ENCODE results near the gene RTEL1. TPM values are rescaled to one million over a fixed set of nuclear protein-coding genes. Genes with fewer than 3 reads are reported as not detected.
"Not testable (repeated sequence)": the region's sequence is repeated elsewhere in the genome, so short reads cannot be mapped to it uniquely, and the experiment has no call there.

Gene RTEL1
- total RNA-seq, 2 experiments from 2014 or later = 33.6 to 34.8 TPM

- Mint-ChIP-seq H3K27ac (no peak overlapping the region), H3K9me3 (no peaks in the 10 kb centered on the region), H3K36me3 (ENCODE audit: low read depth) (peaks cover 10% of the 10 kb centered on the region), H3K4me3 (no peak overlapping the region), H3K27me3 (ENCODE audit: low read depth) (no peaks in the 10 kb centered on the region), H3K4me1 (ENCODE audit: low read depth) (peaks cover 26% of the 10 kb centered on the region)
- no peak for DNase-seq
- intact Hi-C loops (cut with micrococcal nuclease) = loop anchor here (10.0 kb wide), 1 partner anchor 87 kb away; the partner anchor contains the start of gene PTK6
- CTCF ChIA-PET = no interaction called here
Observed at GRCh38 chr20:63622096-63622495, 36.0 kb upstream of the RTEL1 start.

- intact Hi-C loops (cut with micrococcal nuclease) = loop anchor here (10.0 kb wide), 1 partner anchor 88 kb away; the partner anchor contains the start of gene PTK6
- Mint-ChIP-seq H3K4me1 (ENCODE audit: low read depth) (peaks cover 26% of the 10 kb centered on the region), H3K4me3 (no peak overlapping the region), H3K9me3 (no peaks in the 10 kb centered on the region), H3K27ac (no peak overlapping the region), H3K27me3 (ENCODE audit: low read depth) (no peaks in the 10 kb centered on the region), H3K36me3 (ENCODE audit: low read depth) (peaks cover 8% of the 10 kb centered on the region)
- DNase-seq = no peak
- CTCF ChIA-PET = no interaction called here
Observed at GRCh38 chr20:63622732-63623131, 35.4 kb upstream of the RTEL1 start.

GRCh38 chr20:63624486-63624885 is 33.6 kb upstream of the RTEL1 start:
- peaks cover 14% of the 10 kb centered on the region for H3K36me3 Mint-ChIP-seq (ENCODE audit: low read depth)
- H3K27me3 Mint-ChIP-seq (ENCODE audit: low read depth) = no peaks in the 10 kb centered on the region
- H3K9me3 Mint-ChIP-seq = no peaks in the 10 kb centered on the region
- no peak for DNase-seq
- H3K4me1 Mint-ChIP-seq (ENCODE audit: low read depth) = peaks cover 37% of the 10 kb centered on the region
- peak overlapping the region; percentile 12 for H3K4me3 Mint-ChIP-seq
- CTCF ChIA-PET = interaction anchor here (0.6 kb wide), 1 partner anchor 285 kb away, joined by 3 read pairs; no protein-coding TSS in a partner anchor
- H3K27ac Mint-ChIP-seq = no peak overlapping the region
- intact Hi-C loops (cut with micrococcal nuclease) = loop anchor here (10.0 kb wide), 1 partner anchor 90 kb away; the partner anchor contains the start of gene PTK6

- no peaks in the 10 kb centered on the region for H3K9me3 Mint-ChIP-seq
- H3K36me3 Mint-ChIP-seq (ENCODE audit: low read depth) = peaks cover 16% of the 10 kb centered on the region
- DNase-seq = peak; percentile 35
- CTCF ChIA-PET = interaction anchor here (1.0 kb wide), 1 partner anchor 16 kb away, joined by 3 read pairs; no protein-coding TSS in a partner anchor
- peak overlapping the region; percentile 77 for H3K4me3 Mint-ChIP-seq
- peaks cover 47% of the 10 kb centered on the region for H3K4me1 Mint-ChIP-seq (ENCODE audit: low read depth)
- H3K27ac Mint-ChIP-seq = peak overlapping the region; percentile 89
- no peaks in the 10 kb centered on the region for H3K27me3 Mint-ChIP-seq (ENCODE audit: low read depth)
- intact Hi-C loops (cut with micrococcal nuclease) = loop anchor here (2.0 to 10.0 kb wide), 5 partner anchors 81 to 331 kb away; partner anchors contain the start of genes ARFRP1, LIME1, PTK6 and SLC2A4RG
Observed at GRCh38 chr20:63625771-63626423, 32.2 kb upstream of the RTEL1 start.

- CTCF ChIA-PET = interaction anchor here (1.0 kb wide), 1 partner anchor 15 kb away, joined by 3 read pairs; no protein-coding TSS in a partner anchor
- intact Hi-C loops (cut with micrococcal nuclease) = loop anchor here (1.0 to 10.0 kb wide), 6 partner anchors 9 to 330 kb away; partner anchors contain the start of genes ARFRP1, LIME1, PTK6 and SLC2A4RG
- Mint-ChIP-seq H3K36me3 (ENCODE audit: low read depth) (peaks cover 17% of the 10 kb centered on the region), H3K4me3 (peak within 1 kb of the TSS; percentile 99), H3K27me3 (ENCODE audit: low read depth) (no peaks in the 10 kb centered on the region), H3K27ac (peak within 1 kb of the TSS; percentile 97), H3K9me3 (no peaks in the 10 kb centered on the region), H3K4me1 (ENCODE audit: low read depth) (peaks cover 50% of the 10 kb centered on the region)
- DNase-seq = peak; percentile 70
Observed at GRCh38 chr20:63626424-63627128, 31.5 kb upstream of the RTEL1 start, which contains the start of gene GMEB2. Gene GMEB2, minus strand, starts transcription at chr20:63627101. Its CDS starts 7,704 bp downstream, at chr20:63619397.

- intact Hi-C loops (cut with micrococcal nuclease) = loop anchor here (1.0 to 10.0 kb wide), 6 partner anchors 8 to 330 kb away; partner anchors contain the start of genes ARFRP1, LIME1, PTK6 and SLC2A4RG
- CTCF ChIA-PET = interaction anchor here (1.1 kb wide), 1 partner anchor 90 kb away, joined by 4 read pairs; the partner anchor contains the start of gene PTK6
- H3K36me3 Mint-ChIP-seq (ENCODE audit: low read depth) = peaks cover 17% of the 10 kb centered on the region
- peak overlapping the region; percentile 74 for H3K27ac Mint-ChIP-seq
- no peaks in the 10 kb centered on the region for H3K9me3 Mint-ChIP-seq
- H3K4me1 Mint-ChIP-seq (ENCODE audit: low read depth) = peaks cover 52% of the 10 kb centered on the region
- H3K27me3 Mint-ChIP-seq (ENCODE audit: low read depth) = no peaks in the 10 kb centered on the region
- peak overlapping the region; percentile 99 for H3K4me3 Mint-ChIP-seq
- DNase-seq = peak; percentile 94
Observed at GRCh38 chr20:63627129-63627750, 30.9 kb upstream of the RTEL1 start.

- Mint-ChIP-seq H3K4me3 (peak overlapping the region; percentile 99), H3K36me3 (ENCODE audit: low read depth) (peaks cover 17% of the 10 kb centered on the region), H3K9me3 (no peaks in the 10 kb centered on the region), H3K4me1 (ENCODE audit: low read depth) (peaks cover 50% of the 10 kb centered on the region), H3K27me3 (ENCODE audit: low read depth) (no peaks in the 10 kb centered on the region), H3K27ac (peak overlapping the region; percentile 97)
- DNase-seq = no peak
- CTCF ChIA-PET = interaction anchor here (1.1 kb wide), 1 partner anchor 90 kb away, joined by 4 read pairs; the partner anchor contains the start of gene PTK6
- intact Hi-C loops (cut with micrococcal nuclease) = loop anchor here (1.0 to 10.0 kb wide), 8 partner anchors 8 to 329 kb away; partner anchors contain the start of genes ARFRP1, LIME1, PTK6 and RTEL1
Observed at GRCh38 chr20:63627751-63628245, 30.3 kb upstream of the RTEL1 start.

GRCh38 chr20:63628246-63628975 is 29.7 kb upstream of the RTEL1 start:
- Mint-ChIP-seq H3K27me3 (ENCODE audit: low read depth) (no peaks in the 10 kb centered on the region), H3K4me3 (peak overlapping the region; percentile 99), H3K36me3 (ENCODE audit: low read depth) (peaks cover 17% of the 10 kb centered on the region), H3K4me1 (ENCODE audit: low read depth) (peaks cover 51% of the 10 kb centered on the region), H3K9me3 (no peaks in the 10 kb centered on the region), H3K27ac (peak overlapping the region; percentile 97)
- intact Hi-C loops (cut with micrococcal nuclease) = loop anchor here (1.0 to 10.0 kb wide), 4 partner anchors 11 to 109 kb away; partner anchors contain the start of genes LIME1, PTK6, RTEL1 and SLC2A4RG
- CTCF ChIA-PET = interaction anchor here (1.1 kb wide), 1 partner anchor 91 kb away, joined by 4 read pairs; the partner anchor contains the start of gene PTK6
- peak; percentile 85 for DNase-seq

GRCh38 chr20:63630956-63631355 is 27.2 kb upstream of the RTEL1 start:
- H3K27me3 Mint-ChIP-seq (ENCODE audit: low read depth); H3K9me3 Mint-ChIP-seq; H3K4me3 Mint-ChIP-seq; DNase-seq; intact Hi-C loops (cut with micrococcal nuclease): not testable (repeated sequence)
- Mint-ChIP-seq H3K27ac (peak overlapping the region; percentile 24), H3K36me3 (ENCODE audit: low read depth) (peaks cover 13% of the 10 kb centered on the region), H3K4me1 (ENCODE audit: low read depth) (peaks cover 57% of the 10 kb centered on the region)
- CTCF ChIA-PET = interaction anchor here (1.0 kb wide), 1 partner anchor 11 kb away, joined by 3 read pairs; no protein-coding TSS in a partner anchor

GRCh38 chr20:63631426-63631825 is 26.7 kb upstream of the RTEL1 start:
- CTCF ChIA-PET = interaction anchor here (1.0 kb wide), 1 partner anchor 11 kb away, joined by 3 read pairs; no protein-coding TSS in a partner anchor
- peaks cover 57% of the 10 kb centered on the region for H3K4me1 Mint-ChIP-seq (ENCODE audit: low read depth)
- DNase-seq; H3K27me3 Mint-ChIP-seq (ENCODE audit: low read depth); H3K9me3 Mint-ChIP-seq; intact Hi-C loops (cut with micrococcal nuclease); H3K4me3 Mint-ChIP-seq: not testable (repeated sequence)
- H3K27ac Mint-ChIP-seq = peak overlapping the region; percentile 11
- peaks cover 13% of the 10 kb centered on the region for H3K36me3 Mint-ChIP-seq (ENCODE audit: low read depth)

GRCh38 chr20:63633732-63634131 is 24.4 kb upstream of the RTEL1 start:
- H3K27ac Mint-ChIP-seq = no peak overlapping the region
- intact Hi-C loops (cut with micrococcal nuclease) = no loop called here
- CTCF ChIA-PET = no interaction called here
- no peaks in the 10 kb centered on the region for H3K9me3 Mint-ChIP-seq
- no peak overlapping the region for H3K4me3 Mint-ChIP-seq
- H3K4me1 Mint-ChIP-seq (ENCODE audit: low read depth) = peaks cover 69% of the 10 kb centered on the region
- DNase-seq = no peak
- H3K36me3 Mint-ChIP-seq (ENCODE audit: low read depth) = peaks cover 6% of the 10 kb centered on the region
- no peaks in the 10 kb centered on the region for H3K27me3 Mint-ChIP-seq (ENCODE audit: low read depth)
